Astrocyte of the cerebellum (primary cell): ENCODE data around the gene ZNF521.

ENCODE experiments used
- DNase-seq: peaks from one replicate; pipeline ENCODE4 v3.0.0-alpha.2; 2011; ENCODE audit warnings: low read depth
- H3K4me3 ChIP-seq: 2 replicates; pipeline ENCODE4 v1.5.1; 2011; ENCODE audit warnings: mild to moderate bottlenecking, low read depth, low read length, moderate library complexity
- in situ Hi-C: cut with HindIII; loops from 2 replicates; pipeline ENCODE4 v1.10.0; 2017; ENCODE audit warnings: low sequenced_read_pairs
- TF ChIP-seq, protein P1 (sequence below): IDR thresholded peaks from 2 replicates; pipeline ENCODE4 v1.5.1; 2012; ENCODE audit warnings: low read length, low read depth, moderate library complexity, mild to moderate bottlenecking; ENCODE audit errors: missing control alignments

Gene ZNF521

DNA sequence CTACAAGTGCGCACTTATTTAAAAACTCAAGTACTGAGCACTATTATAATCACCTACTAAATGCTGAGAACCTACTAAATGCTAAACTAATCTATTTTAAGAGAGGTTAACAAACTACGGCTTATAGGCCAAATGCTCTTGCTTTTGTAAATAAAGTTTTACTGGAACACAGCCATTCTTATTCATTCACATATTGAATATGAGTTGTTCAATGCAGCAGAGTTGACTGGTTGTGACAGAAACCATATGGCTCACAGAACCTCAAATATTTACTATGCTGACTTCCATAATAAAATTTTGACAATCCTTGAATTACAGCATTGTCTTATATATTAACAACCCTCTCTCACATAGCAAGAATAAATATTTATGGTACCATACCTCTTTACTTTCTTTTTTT is 103.2 kb downstream of the ZNF521 start:
- in situ Hi-C loops, result no loop called here

GRCh38 chr18:25247725-25248124 is 104.2 kb downstream of the ZNF521 start:
- H3K4me3 ChIP-seq, result no peak overlapping the region
- DNase-seq, result no peak
- TF ChIP-seq, protein P1, sequence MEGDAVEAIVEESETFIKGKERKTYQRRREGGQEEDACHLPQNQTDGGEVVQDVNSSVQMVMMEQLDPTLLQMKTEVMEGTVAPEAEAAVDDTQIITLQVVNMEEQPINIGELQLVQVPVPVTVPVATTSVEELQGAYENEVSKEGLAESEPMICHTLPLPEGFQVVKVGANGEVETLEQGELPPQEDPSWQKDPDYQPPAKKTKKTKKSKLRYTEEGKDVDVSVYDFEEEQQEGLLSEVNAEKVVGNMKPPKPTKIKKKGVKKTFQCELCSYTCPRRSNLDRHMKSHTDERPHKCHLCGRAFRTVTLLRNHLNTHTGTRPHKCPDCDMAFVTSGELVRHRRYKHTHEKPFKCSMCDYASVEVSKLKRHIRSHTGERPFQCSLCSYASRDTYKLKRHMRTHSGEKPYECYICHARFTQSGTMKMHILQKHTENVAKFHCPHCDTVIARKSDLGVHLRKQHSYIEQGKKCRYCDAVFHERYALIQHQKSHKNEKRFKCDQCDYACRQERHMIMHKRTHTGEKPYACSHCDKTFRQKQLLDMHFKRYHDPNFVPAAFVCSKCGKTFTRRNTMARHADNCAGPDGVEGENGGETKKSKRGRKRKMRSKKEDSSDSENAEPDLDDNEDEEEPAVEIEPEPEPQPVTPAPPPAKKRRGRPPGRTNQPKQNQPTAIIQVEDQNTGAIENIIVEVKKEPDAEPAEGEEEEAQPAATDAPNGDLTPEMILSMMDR, result no peak
- in situ Hi-C loops, result no loop called here

More for the DNA sequence above, 103.2 kb downstream of the ZNF521 start:
- no peak for DNase-seq
- TF ChIP-seq, protein P1, result no peak
- no peak overlapping the region for H3K4me3 ChIP-seq

- no peak for DNase-seq
- no peak overlapping the region for H3K4me3 ChIP-seq
- TF ChIP-seq, protein P1, result no peak
- in situ Hi-C loops, result no loop called here
Measured at GRCh38 chr18:25244924-25245698, 106.9 kb downstream of the ZNF521 start.

DNA sequence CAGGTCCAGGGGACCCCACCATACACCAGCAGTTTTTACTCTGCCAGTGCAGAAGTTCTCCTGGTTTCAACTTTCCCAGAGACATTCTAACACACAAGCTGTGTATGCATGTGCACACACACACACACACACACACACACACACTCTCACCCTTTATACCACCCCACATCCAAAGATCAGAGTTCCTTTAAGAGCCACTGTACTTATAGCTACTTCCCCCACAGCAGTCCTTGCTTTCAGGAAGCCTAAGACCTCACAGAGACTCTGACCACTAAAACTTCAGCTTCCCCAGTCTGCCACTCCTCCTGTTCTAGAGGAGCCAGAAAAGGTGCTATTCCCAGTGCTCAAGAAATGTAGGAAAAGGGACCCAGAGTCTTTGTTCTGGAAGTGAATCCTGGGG is 107.8 kb downstream of the ZNF521 start:
- in situ Hi-C loops, result no loop called here
- TF ChIP-seq, protein P1, result no peak
- DNase-seq, result no peak
- no peak overlapping the region for H3K4me3 ChIP-seq

DNA sequence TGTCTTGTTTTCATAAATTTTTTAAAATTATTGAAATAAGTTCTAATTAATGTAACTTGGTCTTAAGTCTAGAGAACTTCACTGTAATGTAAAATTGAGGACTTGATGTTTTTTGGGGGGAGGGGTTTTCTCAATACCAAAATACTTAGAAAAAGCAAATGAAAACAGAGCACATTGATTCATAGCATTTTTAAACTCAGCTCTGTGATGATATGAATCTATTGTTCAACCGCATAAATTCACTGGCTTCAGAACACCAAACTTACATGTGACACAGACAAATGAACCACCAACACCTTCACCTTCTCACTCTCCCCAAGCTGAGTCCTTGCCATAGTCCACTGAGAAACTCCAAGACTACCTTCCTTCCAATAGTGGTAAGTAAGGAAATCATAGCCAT is 108.2 kb downstream of the ZNF521 start:
- no peak for DNase-seq
- in situ Hi-C loops, result no loop called here
- H3K4me3 ChIP-seq, result no peak overlapping the region
- TF ChIP-seq, protein P1, result no peak

- DNase-seq, result no peak
- no peak overlapping the region for H3K4me3 ChIP-seq
- TF ChIP-seq, protein P1, result no peak
- in situ Hi-C loops, result no loop called here
Measured at GRCh38 chr18:25243257-25243656, 108.7 kb downstream of the ZNF521 start.
